T-cell (primary cell): Measurements from ENCODE around the gene CTDSPL. TPM values are rescaled to one million over a fixed set of nuclear protein-coding genes. Genes with fewer than 3 reads are reported as not detected.

ENCODE experiments used
- ATAC-seq, 4 experiments: fragments of 200-7000 bp in 3 of 4; fragments of 150-1000 bp in 1 of 4; cut with Tn5 transposase; replicated peaks in 1 of 4; 1 replicate in 3 of 4; 2 replicates in 1 of 4; pipeline ENCODE4 v1.10.0; 2021; ENCODE audit warnings: moderate library complexity in 3 of 4, mild to moderate bottlenecking in 2 of 4, moderate number of reproducible peaks in 1 of 4
- CTCF ChIA-PET, 2 donors: fragments of 300-600 bp; sonication (Branson Sonifier 250); formaldehyde crosslinking; loops; one replicate each; lab custom pipeline; 2022; ENCODE audit warnings: antibody characterized with exemption in 2 of 2; lab: Charles Lee
- POLR2A ChIA-PET, 2 donors: fragments of 300-600 bp; sonication (Branson Sonifier 250); formaldehyde crosslinking; loops; one replicate each; lab custom pipeline; 2022; ENCODE audit warnings: antibody characterized with exemption in 2 of 2; lab: Charles Lee
- DNase-seq, 35 experiments: peaks; one replicate each; pipeline versions ENCODE4 v3.0.0 to v3.0.0-alpha.2; 2013 to 2023
- H3K27ac ChIP-seq: one replicate; pipeline ENCODE4 v1.5.1; 2013; ENCODE audit warnings: low read length
- H3K27me3 ChIP-seq, 2 experiments: replicated peaks in 1 of 2; 1 replicate in 1 of 2; 2 replicates in 1 of 2; pipeline versions ENCODE4 v1.6.1 to v1.7.0; 2013; ENCODE audit warnings: low read length in 1 of 2, mixed read lengths in 1 of 2; ENCODE audit not compliant: control insufficient read depth in 2 of 2, insufficient read depth in 2 of 2; ENCODE audit errors: extremely low read depth in 1 of 2
- H3K36me3 ChIP-seq, 2 donors: 1 replicate in 1 of 2; 2 replicates in 1 of 2; pipeline versions ENCODE4 v1.6.1 to v1.7.0; 2013; ENCODE audit warnings: low read length in 1 of 2; ENCODE audit not compliant: control insufficient read depth in 2 of 2, insufficient read depth in 1 of 2; ENCODE audit errors: extremely low read depth in 1 of 2
- H3K4me1 ChIP-seq, 2 experiments: 1 replicate in 1 of 2; 2 replicates in 1 of 2; pipeline versions ENCODE4 v1.6.1 to v1.7.0; 2013; ENCODE audit warnings: low read length in 2 of 2, mixed read lengths in 1 of 2; ENCODE audit not compliant: insufficient read depth in 2 of 2, control insufficient read depth in 1 of 2; ENCODE audit errors: extremely low read depth in 1 of 2
- H3K4me3 ChIP-seq, 2 donors: 1 replicate in 1 of 2; 2 replicates in 1 of 2; pipeline versions ENCODE4 v1.5.1 to v1.7.0; 2013; ENCODE audit warnings: mild to moderate bottlenecking in 2 of 2, low read length in 1 of 2, moderate library complexity in 1 of 2; ENCODE audit not compliant: control insufficient read depth in 1 of 2; ENCODE audit errors: extremely low read depth in 1 of 2
- H3K9me3 ChIP-seq: 2 replicates; pipeline ENCODE4 v1.7.0; 2013
- H3K27ac Mint-ChIP-seq, 2 donors: one replicate each; pipeline ENCODE4 v1.8.0; 2020 to 2021; ENCODE audit warnings: mild to moderate bottlenecking in 2 of 2, mixed read lengths in 2 of 2
- H3K27me3 Mint-ChIP-seq, 2 donors: one replicate each; pipeline ENCODE4 v1.8.0; 2021 to 2022; ENCODE audit warnings: mixed read lengths in 2 of 2
- H3K36me3 Mint-ChIP-seq: one replicate; pipeline ENCODE4 v1.8.0; 2021; ENCODE audit warnings: mixed read lengths
- H3K4me1 Mint-ChIP-seq, 3 donors: one replicate each; pipeline ENCODE4 v1.8.0; 2020 to 2022; ENCODE audit warnings: mixed read lengths in 3 of 3, mild to moderate bottlenecking in 1 of 3
- H3K4me3 Mint-ChIP-seq, 3 donors: one replicate each; pipeline ENCODE4 v1.8.0; 2020 to 2022; ENCODE audit warnings: mild to moderate bottlenecking in 3 of 3, mixed read lengths in 3 of 3, moderate library complexity in 3 of 3
- H3K9me3 Mint-ChIP-seq, 3 donors: one replicate each; pipeline ENCODE4 v1.8.0; 2020 to 2022; ENCODE audit warnings: mixed read lengths in 3 of 3
- WGBS: methylation state at CpG from one replicate; pipeline ENCODE4 v1.1.5; 2013; ENCODE audit warnings: missing lambda C conversion rate; ENCODE audit not compliant: insufficient coverage; 5-methylcytosine and 5-hydroxymethylcytosine counted together
- total RNA-seq, 35 experiments: library from RNA in 6 of 35; stranded (reverse) in 6 of 35; fragments of 120-200 nt in 1 of 35; gene quantifications; one replicate each; pipeline versions ENCODE4 v1.2.1 to v1.2.4 and lab custom pipeline; 2013 to 2026

The CTDSPL gene
- total RNA-seq, 5 donors from 2014 or later (not counting 1 experiment from before 2014, with no cell fraction given): 0.54 to 2.5 (median 2.0) TPM

DNA sequence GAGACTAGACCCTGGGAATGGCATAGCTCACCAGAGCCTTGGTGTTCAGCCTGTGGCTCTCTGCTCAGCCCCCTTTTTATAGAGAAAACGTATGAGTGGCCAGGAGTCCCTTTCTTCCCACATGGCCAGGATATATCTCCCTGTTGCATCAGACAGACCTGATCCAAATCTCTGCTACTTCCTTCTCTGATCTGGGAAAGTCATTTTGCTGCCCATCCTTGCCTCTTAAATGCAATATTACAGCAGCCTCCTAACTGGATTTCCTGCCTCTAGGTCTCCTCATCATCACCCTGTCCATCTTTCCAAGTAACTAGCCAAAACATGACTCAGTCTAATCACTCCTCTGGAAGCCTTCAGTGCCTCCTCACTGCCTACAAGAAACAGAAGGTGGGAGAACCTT, 42.9 kb downstream of the CTDSPL start:
- Mint-ChIP-seq H3K9me3 (no peaks in the 10 kb centered on the region), H3K4me1 (peaks cover 22 to 29% (median 28%) of the 10 kb centered on the region in 3 donors), H3K4me3 (no peak overlapping the region), H3K36me3 (no peaks in the 10 kb centered on the region), H3K27me3 (no peaks in the 10 kb centered on the region), H3K27ac (no peak overlapping the region)
- DNase-seq: no peak
- 89% methylated on average over 1 of the region's 1 CpG for WGBS
- Histone ChIP-seq H3K9me3 (no peaks in the 10 kb centered on the region), H3K27ac (no peak overlapping the region), H3K4me1 (peaks cover 20 to 22% of the 10 kb centered on the region in 2 experiments), H3K36me3 (no peaks in the 10 kb centered on the region), H3K27me3 (peaks cover 0 to 16% of the 10 kb centered on the region in 2 experiments), H3K4me3 (no peak overlapping the region)
- no peak for ATAC-seq
- CTCF ChIA-PET: no interaction called here
- POLR2A ChIA-PET: no interaction called here

DNA sequence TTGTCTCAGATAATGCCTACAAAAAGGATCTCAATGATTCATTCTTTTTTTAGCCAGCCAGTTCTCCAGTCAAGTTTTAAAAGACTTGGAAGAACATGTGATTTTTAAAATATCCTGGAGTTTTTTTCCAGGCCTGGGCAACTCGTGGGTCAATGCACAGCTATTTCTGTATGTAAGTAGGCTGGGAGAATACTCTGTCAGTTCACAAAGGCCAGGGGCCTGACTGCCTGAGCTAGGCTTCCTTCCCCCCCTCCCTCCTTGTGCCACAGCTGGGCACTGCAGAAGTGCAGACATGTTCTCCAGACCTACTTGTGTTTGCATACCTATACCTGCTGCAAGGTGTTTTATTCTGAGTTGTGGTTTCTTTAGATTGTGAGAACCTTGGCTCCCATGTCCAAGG, 43.7 kb downstream of the CTDSPL start:
- no peak overlapping the region for H3K27ac ChIP-seq
- no peak overlapping the region for H3K4me3 ChIP-seq
- Mint-ChIP-seq H3K9me3 (no peaks in the 10 kb centered on the region), H3K27ac (no peak overlapping the region), H3K27me3 (no peaks in the 10 kb centered on the region), H3K4me1 (peaks cover 22 to 29% (median 28%) of the 10 kb centered on the region in 3 donors), H3K36me3 (no peaks in the 10 kb centered on the region), H3K4me3 (no peak overlapping the region)
- H3K4me1 ChIP-seq: peaks cover 20 to 22% of the 10 kb centered on the region in 2 experiments
- WGBS: no CpG with 5 or more reads among the region's 1 CpG
- no peaks in the 10 kb centered on the region for H3K36me3 ChIP-seq
- peaks cover 0 to 16% of the 10 kb centered on the region in 2 experiments for H3K27me3 ChIP-seq
- POLR2A ChIA-PET: interaction anchor here in 1 of 2 donors (0.6 kb wide), 1 partner anchor 165 kb away, joined by 3 read pairs; no protein-coding TSS in a partner anchor
- CTCF ChIA-PET: no interaction called here
- no peaks in the 10 kb centered on the region for H3K9me3 ChIP-seq
- DNase-seq (no peak), ATAC-seq (no peak)

- Histone ChIP-seq H3K36me3 (no peaks in the 10 kb centered on the region), H3K27me3 (peaks cover 0 to 16% of the 10 kb centered on the region in 2 experiments), H3K4me1 (peaks cover 20 to 22% of the 10 kb centered on the region in 2 experiments), H3K9me3 (no peaks in the 10 kb centered on the region), H3K27ac (no peak overlapping the region), H3K4me3 (no peak overlapping the region)
- ChIA-PET CTCF (no interaction called here), POLR2A (interaction anchor here in 1 of 2 donors (0.6 kb wide), 1 partner anchor 166 kb away, joined by 3 read pairs; no protein-coding TSS in a partner anchor)
- no peak for DNase-seq
- no peak for ATAC-seq
- Mint-ChIP-seq H3K4me3 (peak overlapping the region in 2 of 3 donors; percentile 4 to 17), H3K9me3 (no peaks in the 10 kb centered on the region), H3K4me1 (peaks cover 22 to 29% (median 28%) of the 10 kb centered on the region in 3 donors), H3K27ac (no peak overlapping the region), H3K27me3 (no peaks in the 10 kb centered on the region), H3K36me3 (no peaks in the 10 kb centered on the region)
- WGBS: 82% methylated on average over 4 of the region's 8 CpGs
Measured at GRCh38 chr3:37905987-37906674, 44.5 kb downstream of the CTDSPL start.

DNA sequence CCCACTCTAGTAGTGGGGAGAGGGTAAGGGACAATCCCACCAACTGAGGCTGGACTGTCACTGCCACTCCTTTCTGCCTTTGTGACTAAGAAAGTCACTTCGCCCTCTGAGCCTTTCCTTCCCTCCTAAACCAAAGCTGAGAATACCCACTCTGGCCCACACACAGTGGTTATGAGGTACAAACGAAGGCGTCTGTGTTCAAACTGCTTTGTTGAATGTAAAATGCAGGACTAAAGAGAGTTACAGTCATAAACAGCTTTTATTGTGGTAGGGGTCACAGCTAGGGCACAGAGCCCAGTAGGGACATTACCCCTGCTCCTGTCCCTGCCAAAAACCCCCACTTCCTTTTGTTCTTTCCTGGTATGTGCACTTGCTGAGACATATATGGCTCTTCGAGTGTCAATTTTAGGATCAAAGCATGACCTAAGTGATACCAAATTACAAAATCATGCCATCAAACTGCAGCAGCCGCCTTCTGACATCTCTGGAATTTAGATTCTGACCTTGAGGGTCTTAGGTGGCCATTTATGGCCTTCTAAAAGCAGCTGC, 45.1 kb downstream of the CTDSPL start:
- no peak overlapping the region for H3K4me3 ChIP-seq
- peak overlapping the region in 2 of 3 donors; percentile 4 to 17 for H3K4me3 Mint-ChIP-seq
- H3K27ac ChIP-seq: no peak overlapping the region
- H3K4me1 Mint-ChIP-seq: peaks cover 22 to 29% (median 28%) of the 10 kb centered on the region in 3 donors
- no CpG with 5 or more reads among the region's 5 CpGs for WGBS
- DNase-seq (no peak), ATAC-seq (peak in 1 of 4 experiments; percentile 49)
- no peak overlapping the region for H3K27ac Mint-ChIP-seq
- ChIA-PET CTCF (no interaction called here), POLR2A (no interaction called here)
- H3K36me3 ChIP-seq: no peaks in the 10 kb centered on the region
- H3K27me3 Mint-ChIP-seq: no peaks in the 10 kb centered on the region
- H3K9me3 Mint-ChIP-seq: no peaks in the 10 kb centered on the region
- H3K36me3 Mint-ChIP-seq: no peaks in the 10 kb centered on the region
- peaks cover 20 to 22% of the 10 kb centered on the region in 2 experiments for H3K4me1 ChIP-seq
- peaks cover 0 to 16% of the 10 kb centered on the region in 2 experiments for H3K27me3 ChIP-seq
- H3K9me3 ChIP-seq: no peaks in the 10 kb centered on the region

GRCh38 chr3:37907371-37907770, 45.7 kb downstream of the CTDSPL start:
- Mint-ChIP-seq H3K4me1 (peaks cover 22 to 29% (median 28%) of the 10 kb centered on the region in 3 donors), H3K27me3 (no peaks in the 10 kb centered on the region), H3K36me3 (no peaks in the 10 kb centered on the region), H3K4me3 (peak overlapping the region in 2 of 3 donors; percentile 17 to 19), H3K27ac (no peak overlapping the region), H3K9me3 (no peaks in the 10 kb centered on the region)
- DNase-seq: no peak
- ATAC-seq: no peak
- CTCF ChIA-PET: no interaction called here
- H3K4me3 ChIP-seq: no peak overlapping the region
- H3K9me3 ChIP-seq: no peaks in the 10 kb centered on the region
- POLR2A ChIA-PET: no interaction called here
- H3K27me3 ChIP-seq: peaks cover 0 to 16% of the 10 kb centered on the region in 2 experiments
- H3K4me1 ChIP-seq: peaks cover 20 to 22% of the 10 kb centered on the region in 2 experiments
- no CpG with 5 or more reads among the region's 2 CpGs for WGBS
- H3K36me3 ChIP-seq: no peaks in the 10 kb centered on the region
- H3K27ac ChIP-seq: no peak overlapping the region

- peak in 1 of 35 experiments; percentile 11 for DNase-seq
- CTCF ChIA-PET: no interaction called here
Measured at GRCh38 chr3:37907906-37908305, 46.2 kb downstream of the CTDSPL start.

More at GRCh38 chr3:37907906-37908305, 46.2 kb downstream of the CTDSPL start:
- Mint-ChIP-seq H3K4me1 (peaks cover 22 to 29% (median 28%) of the 10 kb centered on the region in 3 donors), H3K27ac (no peak overlapping the region), H3K36me3 (no peaks in the 10 kb centered on the region), H3K27me3 (no peaks in the 10 kb centered on the region), H3K4me3 (peak overlapping the region in 2 of 3 donors; percentile 13 to 17), H3K9me3 (no peaks in the 10 kb centered on the region)
- ATAC-seq: peak in 3 of 4 experiments; percentile 17 to 67 (median 29)
- peaks cover 0 to 16% of the 10 kb centered on the region in 2 experiments for H3K27me3 ChIP-seq
- H3K4me1 ChIP-seq: peaks cover 20 to 22% of the 10 kb centered on the region in 2 experiments
- WGBS: 4% methylated on average over 4 of the region's 6 CpGs
- no peak overlapping the region for H3K4me3 ChIP-seq
- no peaks in the 10 kb centered on the region for H3K36me3 ChIP-seq
- POLR2A ChIA-PET: no interaction called here
- H3K27ac ChIP-seq: no peak overlapping the region
- no peaks in the 10 kb centered on the region for H3K9me3 ChIP-seq
